HCT116 (cell line): ENCODE measurements around the gene SLC7A5. TPM values are rescaled to one million over a fixed set of nuclear protein-coding genes. Genes with fewer than 3 reads are reported as not detected.
"Not testable (repeated sequence)": the region's sequence is repeated elsewhere in the genome, so short reads cannot be mapped to it uniquely, and the experiment has no call there.

Source experiments
- ATAC-seq: fragments of 200-7000 bp; cut with Tn5 transposase; 2 replicates; pipeline ENCODE4 v1.9.1; 2020; ENCODE audit warnings: mild to moderate bottlenecking, moderate library complexity
- BruUV-seq: library from RNA; stranded (reverse); fragments of 400-500 nt; replicated peaks from 2 replicates; lab custom pipeline; 2021; lab: Mats Ljungman, UMichigan
- CTCF ChIA-PET: fragments of 300-600 bp; sonication (Branson Sonifier 250); formaldehyde crosslinking; loops from one replicate; lab custom pipeline; 2021; ENCODE audit warnings: antibody characterized with exemption; lab: Charles Lee
- POLR2A ChIA-PET: fragments of 300-600, 350-600 bp; sonication (Branson Sonifier 250); formaldehyde crosslinking; loops from one replicate; lab custom pipeline; 2021; ENCODE audit warnings: antibody characterized with exemption; lab: Charles Lee
- RAD21 ChIA-PET, 2 experiments: fragments of 300-600 bp; sonication (Branson Sonifier 250); formaldehyde crosslinking; loops; one replicate each; lab custom pipeline; 2023; ENCODE audit warnings: low total read pairs in 2 of 2; ENCODE audit not compliant: uncharacterized antibody in 2 of 2, unreplicated experiment in 2 of 2, low non-redundant PET in 1 of 2; lab: Charles Lee
- DNase-seq: peaks from one replicate; pipeline ENCODE4 v3.0.0-alpha.2; 2010; ENCODE audit warnings: low read depth, low spot score
- H2AFZ ChIP-seq: fragments of 200-600 bp; shearing (Covaris generic), sonication (generic); 2 replicates; pipeline ENCODE4 v1.6.1; 2017; ENCODE audit warnings: low read depth, mixed run types, mixed read lengths, antibody characterized with exemption, low read length; ENCODE audit not compliant: poor library complexity, severe bottlenecking
- H3K27ac ChIP-seq: 2 replicates; pipeline ENCODE4 v1.5.1; 2012; ENCODE audit warnings: low read depth, low read length
- H3K27me3 ChIP-seq: fragments of 200-600 bp; sonication (generic); 2 replicates; pipeline ENCODE4 v1.6.1; 2016; ENCODE audit warnings: mixed run types, low read length, mixed read lengths; ENCODE audit not compliant: insufficient read depth
- H3K36me3 ChIP-seq, 2 experiments: fragments of 200-500 bp in 1 of 2; fragments of 200-600 bp in 1 of 2; sonication (Bioruptor generic) in 1 of 2; sonication (generic) in 1 of 2; 2 replicates each; pipeline versions ENCODE4 v1.5.1 to v1.6.1; 2014 to 2016; ENCODE audit warnings: low read length in 2 of 2, inconsistent platforms in 1 of 2, mixed read lengths in 1 of 2, mixed run types in 1 of 2; ENCODE audit not compliant: insufficient read depth in 2 of 2, control insufficient read depth in 1 of 2
- H3K4me1 ChIP-seq, 2 experiments: fragments of 200-600 bp in 1 of 2; sonication (generic) in 1 of 2; 2 replicates each; pipeline versions ENCODE4 v1.5.1 to v1.6.1; 2012 to 2017; ENCODE audit warnings: low read length in 2 of 2, inconsistent platforms in 1 of 2, mild to moderate bottlenecking in 1 of 2, mixed read lengths in 1 of 2, mixed run types in 1 of 2, moderate library complexity in 1 of 2; ENCODE audit not compliant: insufficient read depth in 2 of 2, control insufficient read depth in 1 of 2
- H3K4me2 ChIP-seq: fragments of 200-600 bp; sonication (generic); 2 replicates; pipeline ENCODE4 v1.6.1; 2017; ENCODE audit warnings: mixed run types, low read length, mixed read lengths
- H3K4me3 ChIP-seq, 2 experiments: fragments of 200-600 bp in 1 of 2; sonication (generic) in 1 of 2; replicated peaks in 1 of 2; 2 replicates each; pipeline ENCODE4 v1.5.1; 2011 to 2016; ENCODE audit warnings: low read length in 2 of 2, control low read depth in 1 of 2, low read depth in 1 of 2, mild to moderate bottlenecking in 1 of 2, mixed read lengths in 1 of 2, mixed run types in 1 of 2
- H3K79me2 ChIP-seq: fragments of 200-600 bp; sonication (generic); 2 replicates; pipeline ENCODE4 v1.6.1; 2017; ENCODE audit warnings: mild to moderate bottlenecking, mixed run types, low read length, moderate library complexity, mixed read lengths; ENCODE audit not compliant: insufficient read depth
- H3K9ac ChIP-seq: fragments of 200-600 bp; sonication (generic); 2 replicates; pipeline ENCODE4 v1.6.1; 2016; ENCODE audit warnings: low read length, mixed read lengths
- H3K9me2 ChIP-seq: fragments of 200-600 bp; sonication (generic), shearing (Covaris generic); 2 replicates; pipeline ENCODE4 v1.6.1; 2017; ENCODE audit warnings: mixed run types, mild to moderate bottlenecking, moderate library complexity; ENCODE audit not compliant: insufficient read depth
- H3K9me3 ChIP-seq, 2 experiments: fragments of 200-500 bp in 1 of 2; fragments of 200-600 bp in 1 of 2; sonication (Bioruptor generic) in 1 of 2; sonication (generic) in 1 of 2; 2 replicates each; pipeline ENCODE4 v1.6.1; 2014 to 2017; ENCODE audit warnings: low read length in 2 of 2, mixed read lengths in 2 of 2, inconsistent platforms in 1 of 2, low read depth in 1 of 2, mild to moderate bottlenecking in 1 of 2, mixed run types in 1 of 2, moderate library complexity in 1 of 2; ENCODE audit not compliant: control insufficient read depth in 1 of 2, insufficient read depth in 1 of 2
- H4K20me1 ChIP-seq: fragments of 200-600 bp; sonication (generic), shearing (Covaris generic); 2 replicates; pipeline ENCODE4 v1.6.1; 2017; ENCODE audit warnings: mixed run types, mild to moderate bottlenecking, moderate library complexity; ENCODE audit not compliant: insufficient read depth
- EZH2 ChIP-seq: fragments of 200-600 bp; sonication (generic); IDR thresholded peaks from 2 replicates; pipeline ENCODE4 v1.6.1; 2017; ENCODE audit warnings: antibody characterized with exemption, mixed run types
- POLR2AphosphoS5 ChIP-seq: IDR thresholded peaks from 2 replicates; pipeline ENCODE4 v1.6.1; 2011; ENCODE audit warnings: mild to moderate bottlenecking, low read depth, low read length, moderate library complexity
- SIN3A ChIP-seq: IDR thresholded peaks from 2 replicates; pipeline ENCODE4 v1.6.1; 2012; ENCODE audit warnings: low read depth
- intact Hi-C: fragments of 100-400 bp; cut with micrococcal nuclease; formaldehyde crosslinking; loops from 2 replicates; pipeline ENCODE4 v1.10.0; 2022
- total RNA-seq: library from RNA; stranded (reverse); gene quantifications from one replicate; pipeline ENCODE4 v1.2.1, GENCODE V29; 2021; ENCODE audit not compliant: unreplicated experiment
- TF ChIP-seq, protein P1 (sequence below): IDR thresholded peaks from 2 replicates; pipeline ENCODE4 v1.6.1; 2012

The SLC7A5 gene
- total RNA-seq, 1 experiment from 2014 or later: 482 TPM

DNA sequence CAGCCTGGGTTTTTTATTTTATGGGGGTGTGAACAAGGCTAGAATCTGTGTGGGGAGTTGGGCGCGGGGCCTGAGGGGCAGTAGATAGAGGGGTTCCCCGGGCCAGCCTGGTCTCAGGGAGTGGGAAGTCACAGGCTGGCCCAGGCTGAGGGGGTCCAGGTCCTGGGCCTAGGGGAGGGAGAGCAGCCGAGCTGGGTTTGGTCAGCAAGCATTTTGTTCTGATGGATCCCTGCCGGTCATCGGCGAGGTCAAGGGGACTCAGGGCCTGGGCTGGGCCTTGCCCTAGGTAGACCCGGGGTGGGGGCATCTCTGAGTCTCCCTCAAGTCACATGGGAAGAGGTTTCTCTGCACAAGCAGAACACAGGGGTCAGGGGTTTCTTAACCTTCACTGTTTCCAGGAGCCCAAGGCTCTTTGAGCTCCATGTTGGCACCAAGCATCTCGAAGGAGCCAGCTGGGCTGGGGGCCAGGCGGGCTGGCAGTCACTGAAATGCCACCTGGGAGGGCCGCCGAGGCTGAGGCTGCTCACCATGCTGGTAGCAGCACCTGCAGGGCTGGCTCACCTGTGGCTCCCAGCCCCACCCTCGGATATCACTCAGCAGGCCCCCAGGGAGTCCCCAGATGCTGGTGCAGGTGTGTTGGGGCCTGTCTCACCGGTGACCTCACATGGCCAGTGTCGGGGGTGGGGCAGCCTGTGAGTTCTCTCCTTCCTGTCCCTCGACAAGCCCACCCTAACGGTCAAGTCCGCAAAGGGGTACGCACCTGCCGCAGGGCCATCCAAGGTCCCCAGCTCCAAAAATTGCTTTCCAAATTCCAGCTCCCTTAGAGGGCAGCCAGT is 41.0 kb downstream of the SLC7A5 start:
- ChIA-PET POLR2A (interaction anchor here (0.6 to 2.4 kb wide), 4 partner anchors 9 to 51 kb away, joined by 3 to 14 read pairs (median 3); no protein-coding TSS in a partner anchor), CTCF (interaction anchor here (0.7 kb wide), 1 partner anchor 22 kb away, joined by 3 read pairs; no protein-coding TSS in a partner anchor), RAD21 (interaction anchor here in 1 of 2 experiments (1.3 kb wide), 1 partner anchor 50 kb away, joined by 4 read pairs; no protein-coding TSS in a partner anchor)
- Histone ChIP-seq H3K4me2 (no peak overlapping the region), H4K20me1 (no peaks in the 10 kb centered on the region), H3K9me3 (no peaks in the 10 kb centered on the region), H3K9ac (no peak overlapping the region), H3K9me2 (no peaks in the 10 kb centered on the region), H3K36me3 (peaks cover 17 to 31% of the 10 kb centered on the region in 2 experiments; a peak in 3 of 4 replicates), H3K4me3 (no peak overlapping the region), H3K79me2 (no peaks in the 10 kb centered on the region), H2AFZ (no peak overlapping the region), H3K4me1 (peaks cover 0 to 4% of the 10 kb centered on the region in 2 experiments; a peak in 1 of 4 replicates), H3K27me3 (peaks cover 5% of the 10 kb centered on the region; the same call in 1 of the 2 replicates), H3K27ac (no peak overlapping the region)
- BruUV-seq: no TSS peak
- DNase-seq (no peak), ATAC-seq (peak; percentile 18)
- TF ChIP-seq, protein P1, sequence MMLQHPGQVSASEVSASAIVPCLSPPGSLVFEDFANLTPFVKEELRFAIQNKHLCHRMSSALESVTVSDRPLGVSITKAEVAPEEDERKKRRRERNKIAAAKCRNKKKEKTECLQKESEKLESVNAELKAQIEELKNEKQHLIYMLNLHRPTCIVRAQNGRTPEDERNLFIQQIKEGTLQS: no peak
- TF ChIP-seq EZH2: no peak
- no peak for TF ChIP-seq SIN3A
- peak; percentile 55 for TF ChIP-seq POLR2AphosphoS5
- intact Hi-C loops: no loop called here

DNA sequence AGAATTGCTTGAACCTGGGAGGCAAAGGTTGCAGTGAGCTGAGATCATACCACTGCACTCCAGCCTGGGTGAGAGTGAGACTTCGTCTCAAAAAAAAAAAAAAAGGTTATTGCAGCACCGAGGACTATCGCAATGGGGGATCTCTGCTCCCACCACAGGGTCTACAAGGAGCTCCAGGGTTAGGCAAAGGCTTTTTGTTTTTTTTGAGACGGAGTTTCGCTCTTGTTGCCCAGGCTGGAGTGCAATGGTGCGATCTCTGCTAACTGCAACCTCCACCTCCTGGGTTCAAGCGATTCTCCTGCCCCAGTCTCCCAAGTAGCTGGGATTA is 41.8 kb downstream of the SLC7A5 start:
- H3K27me3 ChIP-seq, ATAC-seq, H3K9me3 ChIP-seq, H3K9me2 ChIP-seq, H3K79me2 ChIP-seq, intact Hi-C loops, H2AFZ ChIP-seq, H3K4me1 ChIP-seq, H4K20me1 ChIP-seq, H3K4me2 ChIP-seq, H3K27ac ChIP-seq, DNase-seq, H3K9ac ChIP-seq, BruUV-seq, H3K4me3 ChIP-seq: not testable (repeated sequence)
- TF ChIP-seq POLR2AphosphoS5: peak; percentile 11; the same call in 1 of the 2 replicates
- ChIA-PET CTCF (interaction anchor here (0.6 to 1.0 kb wide), 3 partner anchors 22 to 254 kb away, joined by 3 read pairs; no protein-coding TSS in a partner anchor), POLR2A (interaction anchor here (2.4 kb wide), 1 partner anchor 21 kb away, joined by 14 read pairs; no protein-coding TSS in a partner anchor), RAD21 (interaction anchor here in 1 of 2 experiments (1.3 kb wide), 1 partner anchor 49 kb away, joined by 4 read pairs; no protein-coding TSS in a partner anchor)
- H3K36me3 ChIP-seq: peaks cover 10 to 24% of the 10 kb centered on the region in 2 experiments; a peak in 3 of 4 replicates
